ENCODE data around the gene WDR88.

GRCh38 chr19:33129901-33130300 is 2.0 kb upstream of the WDR88 start:
- TF ChIP-seq POLR2A (IDR thresholded peaks at IDR 0.05; ENCODE audit: low read depth, low read length) (no peak), TAF1 (IDR thresholded peaks at IDR 0.05; ENCODE audit: low read depth, low read length) (no peak), POLR2AphosphoS5 (IDR thresholded peaks at IDR 0.05; ENCODE audit: low read depth, low read length) (no peak)

Measured in GM12891 (cell line).